ENCODE results near the gene ESD.
"Not testable (repeated sequence)": the region's sequence is repeated elsewhere in the genome, so short reads cannot be mapped to it uniquely, and the experiment has no call there.

The ESD gene

DNA sequence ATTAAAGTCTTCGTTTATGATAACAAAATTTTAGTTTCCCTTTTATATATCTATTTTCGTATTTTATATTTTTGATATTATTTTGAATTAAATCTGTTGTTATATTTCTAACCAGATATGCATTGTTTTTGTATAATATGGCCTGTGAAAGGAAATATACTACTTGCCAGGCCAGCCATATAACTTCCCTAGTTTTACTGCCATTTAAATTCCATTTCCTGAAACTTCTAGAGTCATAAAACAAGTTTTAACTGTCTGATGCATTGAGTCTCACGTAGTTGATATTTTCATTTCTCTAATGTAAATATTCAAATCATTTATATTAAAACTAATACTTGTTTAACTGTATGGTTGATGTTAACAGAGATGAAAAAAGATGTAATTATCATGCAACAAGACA, 13.5 kb downstream of the ESD start:
- no peak for DNase-seq

DNA sequence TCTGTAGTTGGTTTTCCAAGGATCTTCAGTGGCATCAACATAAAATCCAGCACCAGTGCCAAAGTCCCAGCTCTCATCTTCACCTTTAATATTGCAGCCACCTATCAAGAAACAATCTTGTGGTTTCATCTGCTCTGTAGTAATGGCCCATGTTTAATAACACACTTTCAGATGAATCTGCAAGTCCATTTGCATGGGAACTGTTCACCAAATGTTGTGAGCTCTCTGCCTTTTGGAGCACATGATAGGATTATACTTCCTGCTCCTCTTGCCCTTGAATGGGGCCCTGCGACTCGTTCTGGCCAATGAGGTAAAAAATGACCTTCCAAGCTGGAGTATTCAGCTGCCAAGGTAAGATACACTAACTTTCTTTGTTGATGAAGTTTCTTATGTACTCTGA, 14.3 kb downstream of the ESD start:
- DNase-seq = no peak

DNA sequence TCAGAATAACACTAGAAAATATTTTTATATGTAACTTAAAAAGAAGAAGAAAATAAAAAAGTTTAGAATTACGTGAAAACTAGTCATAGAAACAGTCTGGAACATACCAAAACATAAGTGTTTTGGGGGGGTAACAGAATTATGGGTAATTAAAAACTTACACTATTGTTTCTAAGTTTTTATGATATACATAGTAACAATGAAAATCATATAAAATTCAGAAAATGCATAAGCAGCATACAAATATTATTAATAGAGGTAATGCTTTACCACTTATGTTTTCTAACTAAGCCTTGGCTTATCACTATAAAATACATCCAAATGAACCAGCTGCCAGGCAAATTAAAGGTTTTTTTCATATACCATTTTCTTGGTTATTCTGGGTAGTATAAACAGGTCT, 14.9 kb downstream of the ESD start:
- no peak for DNase-seq

DNA sequence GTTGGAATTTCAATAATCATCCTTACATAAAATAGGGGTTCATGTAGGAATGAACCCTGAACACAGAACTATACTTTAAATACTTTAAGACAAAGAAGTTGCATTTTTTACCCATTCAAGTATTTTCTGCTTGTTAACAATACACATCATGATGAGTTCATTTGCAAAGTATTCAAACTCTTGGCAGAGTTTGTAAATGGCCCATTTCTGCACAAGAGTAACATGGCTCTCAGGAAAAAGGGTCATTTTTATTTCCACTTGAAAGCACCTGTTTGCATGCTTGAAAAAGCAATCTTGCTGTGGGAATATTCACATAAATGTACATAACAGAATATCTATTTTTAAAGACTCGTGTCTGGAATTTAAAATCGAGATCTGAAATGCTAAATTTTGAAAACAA, 18.1 kb downstream of the ESD start:
- no peak for DNase-seq

DNA sequence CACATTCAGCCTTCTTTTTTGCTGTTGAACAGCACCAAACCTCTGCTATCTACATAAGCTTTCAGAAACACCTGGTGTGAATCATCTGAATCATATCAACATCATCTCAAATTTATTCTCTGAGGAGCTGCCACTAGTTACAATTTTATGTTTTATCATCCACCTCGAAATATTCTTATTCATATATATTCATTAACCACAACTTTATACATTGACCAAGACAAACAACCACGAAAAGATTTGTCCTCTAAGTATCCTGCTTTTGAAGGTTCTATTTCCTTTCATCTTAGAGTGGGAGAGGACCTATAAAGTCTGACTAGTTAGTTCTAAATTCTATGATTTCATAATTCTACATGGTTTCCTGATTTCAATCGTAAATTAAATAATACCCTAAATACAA, 18.9 kb downstream of the ESD start:
- DNase-seq = no peak

DNA sequence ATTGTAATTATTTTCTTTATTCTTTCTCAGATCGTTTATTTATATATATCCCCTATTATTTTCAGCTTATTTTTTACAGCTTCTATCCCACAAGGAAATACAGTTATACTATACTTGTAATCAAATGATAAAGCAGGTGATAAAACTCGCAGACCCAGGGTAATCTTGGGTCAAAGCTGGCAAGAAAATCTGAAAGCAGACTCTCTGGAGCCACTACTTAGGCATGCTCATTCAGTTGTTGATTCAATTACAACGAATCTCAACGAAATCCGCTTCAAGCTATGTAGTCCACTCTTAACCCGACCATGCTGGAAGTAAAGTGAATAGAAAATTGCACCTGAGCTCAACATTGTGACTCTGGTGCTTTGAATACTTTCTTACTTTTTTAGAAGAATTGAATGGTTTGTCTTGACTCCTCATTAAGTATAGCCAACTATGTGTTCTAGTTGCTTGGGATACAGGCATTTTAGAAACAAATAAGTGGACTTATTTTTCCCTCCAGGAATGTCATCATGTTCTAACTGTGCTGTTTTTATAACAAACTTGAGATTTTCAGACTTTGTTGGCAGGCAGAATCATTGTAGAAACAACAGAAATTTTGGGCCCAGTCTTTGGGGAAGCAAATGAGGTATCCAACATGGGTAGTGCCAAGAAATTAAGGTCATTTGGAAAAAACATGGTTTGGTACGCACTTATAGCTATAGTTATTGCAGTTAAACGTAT, 21.4 kb downstream of the ESD start:
- DNase-seq = no peak

DNA sequence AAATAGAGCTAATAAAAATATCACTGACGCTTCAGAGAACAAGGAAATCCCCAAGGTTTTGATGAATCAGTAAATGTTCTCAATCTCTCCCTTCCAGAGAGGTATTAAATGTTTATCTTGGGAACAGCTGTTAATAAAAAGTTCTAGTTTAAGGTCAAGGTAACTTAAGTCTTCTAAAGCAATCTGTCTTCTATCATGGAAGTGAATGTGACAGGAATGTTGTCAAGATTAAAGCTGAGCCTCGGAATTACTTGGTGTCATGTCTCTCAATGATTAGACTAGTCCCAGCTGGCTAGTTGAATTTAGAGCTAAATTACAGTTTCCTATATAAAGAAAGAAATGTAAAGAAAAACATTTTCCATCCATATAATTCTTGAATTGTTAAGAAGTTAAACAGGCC, 23.4 kb downstream of the ESD start:
- DNase-seq = no peak

DNA sequence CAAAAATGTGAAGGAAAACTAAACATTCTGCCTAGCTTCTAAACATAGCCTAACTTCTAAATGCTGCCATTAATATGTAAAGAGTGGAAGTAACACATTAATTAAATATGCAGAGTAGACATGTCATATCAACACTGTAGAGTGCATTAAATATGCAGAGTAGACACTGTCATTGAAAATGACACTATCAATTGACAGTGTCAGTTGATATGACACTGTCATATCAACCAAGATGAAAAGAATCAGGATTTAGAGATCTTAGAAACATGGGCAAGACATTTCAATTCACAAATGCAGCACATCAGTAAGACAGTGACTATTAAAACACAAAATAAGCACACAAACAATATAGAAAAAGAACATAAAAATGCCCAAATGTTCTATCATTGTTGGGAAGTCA, 25.3 kb downstream of the ESD start:
- no peak for DNase-seq

DNA sequence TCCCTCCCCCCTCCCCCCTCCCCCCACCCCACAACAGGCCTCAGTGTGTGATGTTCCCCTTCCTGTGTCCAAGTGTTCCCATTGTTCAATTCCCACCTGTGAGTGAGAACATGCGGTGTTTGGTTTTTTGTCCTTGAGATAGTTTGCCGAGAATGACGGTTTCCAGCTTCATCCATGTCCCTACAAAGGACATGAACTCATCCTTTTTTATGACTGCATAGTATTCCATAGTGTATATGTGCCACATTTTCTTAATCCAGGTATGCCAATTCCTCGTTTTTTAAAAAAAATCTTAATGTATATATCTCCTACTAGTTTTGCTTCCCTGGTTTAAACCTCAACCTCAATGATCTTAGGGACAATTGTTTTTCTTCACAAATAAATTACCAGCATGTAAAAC, 27.0 kb downstream of the ESD start:
- not testable (repeated sequence) for DNase-seq

DNA sequence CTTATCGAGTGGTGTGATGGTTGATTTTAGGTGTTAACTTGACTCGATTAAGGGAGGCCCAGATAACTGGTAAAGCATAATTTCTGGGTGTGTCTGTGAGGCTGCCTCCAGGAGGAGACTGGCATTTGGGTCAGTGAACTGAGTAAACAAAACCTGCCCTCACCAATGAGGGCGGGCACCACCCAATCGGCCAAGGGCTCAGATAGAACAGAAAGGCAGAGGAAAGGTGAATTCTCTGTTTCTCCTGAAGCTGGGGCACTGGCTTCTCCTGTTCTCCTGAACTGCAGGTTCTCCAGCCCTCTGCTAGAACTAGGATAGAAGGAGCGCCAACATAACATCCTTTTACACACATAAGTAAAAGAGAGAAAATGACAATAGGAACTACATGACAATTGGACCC, 35.1 kb downstream of the ESD start:
- no peak for DNase-seq

DNA sequence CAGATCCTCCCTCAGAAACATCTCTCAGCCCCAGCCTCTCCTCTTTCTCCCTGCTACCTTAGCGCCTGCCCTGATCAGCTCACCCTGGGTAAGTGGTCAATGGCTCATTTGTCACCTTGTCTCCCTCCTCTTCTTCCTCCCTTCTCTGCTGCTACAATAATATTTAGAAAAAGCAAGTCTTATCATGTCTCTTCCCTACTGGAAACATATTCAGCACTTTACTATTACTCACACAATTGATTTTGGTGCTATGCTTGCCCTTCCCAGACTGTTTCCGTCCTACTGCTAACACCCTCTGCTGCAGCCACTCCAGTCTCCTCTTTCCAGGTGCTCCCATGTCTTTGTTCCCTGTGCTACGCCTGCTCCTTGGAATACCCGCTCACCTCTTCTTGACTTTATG, 35.8 kb downstream of the ESD start:
- DNase-seq = no peak

DNA sequence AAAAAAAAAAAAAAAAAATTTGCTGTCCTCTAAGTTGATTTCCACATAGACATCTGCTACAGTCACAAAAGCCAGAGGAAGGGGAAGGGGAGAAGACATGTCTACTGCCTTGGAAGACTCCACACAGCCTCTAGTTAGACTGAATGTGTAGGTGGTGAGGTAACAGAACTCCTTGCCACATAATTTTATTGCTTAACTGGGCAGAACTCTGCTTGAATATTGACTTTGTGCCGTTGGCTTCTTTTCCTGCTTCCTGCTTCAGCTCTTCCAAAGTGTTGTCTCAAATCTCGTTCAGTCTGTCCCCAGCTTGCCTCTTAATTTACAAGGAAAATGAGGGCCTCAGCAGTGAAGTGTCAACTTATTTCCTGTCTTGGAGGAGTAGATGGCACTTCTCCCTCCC, 37.1 kb downstream of the ESD start:
- DNase-seq = no peak

DNA sequence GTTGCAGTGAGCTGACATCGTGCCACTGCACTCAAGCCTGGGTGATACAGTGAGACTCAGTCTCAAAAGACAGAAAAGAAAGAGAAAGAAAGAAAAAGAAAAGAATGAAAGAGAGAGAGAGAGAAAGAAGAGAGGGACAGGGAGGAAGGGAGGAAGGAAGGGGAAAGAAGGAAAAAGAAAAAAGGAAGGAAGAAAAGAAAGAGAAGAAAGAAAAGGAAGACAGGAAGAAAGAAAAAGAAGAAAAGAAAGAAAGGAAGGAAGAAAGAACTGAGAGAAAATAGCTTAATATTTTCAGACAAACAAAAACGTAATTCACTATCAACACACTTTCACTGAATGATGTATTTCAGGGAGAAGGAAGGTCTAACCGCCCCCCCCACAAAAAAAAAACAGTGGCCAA, 39.3 kb downstream of the ESD start:
- no peak for DNase-seq

DNA sequence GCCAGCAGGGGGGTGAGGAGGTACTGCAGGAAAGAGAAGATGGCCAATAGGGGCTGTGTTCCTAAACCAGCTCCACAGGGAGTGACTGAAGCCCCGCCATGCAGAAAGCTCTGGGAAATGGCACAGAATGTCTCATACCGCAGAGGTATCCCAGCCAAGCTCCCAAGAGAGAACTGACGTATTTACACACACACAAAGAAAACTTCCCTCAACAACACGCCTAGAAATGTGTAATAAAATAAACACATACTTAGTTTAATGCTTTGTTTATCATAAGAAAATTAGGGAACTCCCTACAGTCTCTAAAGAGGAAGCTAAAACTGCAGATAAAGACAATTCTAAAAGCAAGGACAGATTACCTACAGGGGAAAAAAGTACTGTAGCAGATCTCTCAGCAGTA, 40.0 kb downstream of the ESD start:
- no peak for DNase-seq

DNA sequence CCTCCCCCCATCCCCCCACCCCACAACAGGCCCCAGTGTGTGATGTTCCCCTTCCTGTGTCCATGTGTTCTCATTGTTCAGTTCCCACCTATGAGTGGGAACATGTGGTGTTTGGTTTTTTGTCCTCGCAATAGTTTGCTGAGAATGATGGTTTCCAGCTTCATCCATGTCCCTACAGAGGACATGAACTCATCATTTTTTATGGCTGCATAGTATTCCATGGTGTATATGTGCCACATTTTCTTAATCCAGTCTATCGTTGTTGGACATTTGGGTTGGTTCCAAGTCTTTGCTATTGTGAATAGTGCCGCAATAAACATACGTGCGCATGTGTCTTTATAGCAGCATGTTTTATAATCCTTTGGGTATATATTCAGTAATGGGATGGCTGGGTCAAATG, 41.5 kb downstream of the ESD start:
- not testable (repeated sequence) for DNase-seq

DNA sequence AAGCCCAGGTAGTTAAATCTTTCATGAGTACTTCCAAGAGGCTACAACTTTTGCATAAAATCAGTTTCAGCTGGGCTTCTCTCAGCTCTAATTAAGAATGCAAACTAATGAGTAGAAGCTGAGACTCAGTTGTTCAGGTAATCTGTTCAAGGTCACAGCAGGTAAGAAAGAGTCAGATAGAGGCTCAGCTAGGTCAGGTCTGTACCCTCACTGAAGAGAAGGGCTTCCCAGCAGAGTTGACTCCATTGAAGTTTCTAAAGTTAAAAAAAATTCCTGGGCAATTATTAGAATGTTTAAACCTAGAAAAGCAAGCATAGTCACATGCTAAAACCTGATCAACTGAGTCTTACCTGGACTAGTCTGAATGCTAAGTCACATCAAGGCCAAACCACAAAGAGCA, 42.1 kb downstream of the ESD start:
- no peak for DNase-seq

DNA sequence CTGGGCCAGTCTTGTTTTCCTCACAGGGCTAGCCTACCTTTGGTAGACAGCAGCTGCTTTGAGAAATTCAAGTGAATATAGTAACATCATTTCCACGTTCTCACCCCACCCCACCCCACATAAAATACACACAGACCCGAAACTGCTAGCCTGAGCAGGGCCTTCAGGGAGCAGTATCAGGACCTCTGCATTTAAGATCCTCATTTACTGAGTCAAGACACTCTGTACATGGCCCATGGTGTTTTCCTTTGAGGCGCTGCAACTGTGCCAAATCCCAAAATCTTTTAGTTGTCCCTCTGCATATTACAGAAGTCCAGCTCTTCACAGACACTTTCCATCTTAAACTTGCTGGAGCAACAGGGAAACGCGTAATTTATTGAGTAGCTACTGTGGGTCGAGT, 43.0 kb downstream of the ESD start:
- DNase-seq = no peak

DNA sequence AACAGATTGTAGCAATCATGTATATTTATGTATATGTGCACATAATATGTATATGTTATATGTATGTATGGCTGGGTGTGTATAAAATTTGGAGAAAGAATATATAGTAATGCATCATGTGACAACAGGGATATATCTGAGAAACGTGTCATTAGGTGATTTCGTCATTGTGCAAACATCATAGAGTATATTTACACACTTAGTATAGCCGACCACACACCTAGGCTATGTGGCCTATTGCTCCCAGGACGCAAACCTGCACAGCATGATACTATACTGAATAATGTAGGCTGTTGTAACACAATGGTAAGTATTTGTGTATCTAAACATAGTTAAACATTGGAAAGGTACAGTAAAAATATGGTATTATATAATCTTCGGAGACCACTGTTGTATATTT, 43.8 kb downstream of the ESD start:
- no peak for DNase-seq

DNA sequence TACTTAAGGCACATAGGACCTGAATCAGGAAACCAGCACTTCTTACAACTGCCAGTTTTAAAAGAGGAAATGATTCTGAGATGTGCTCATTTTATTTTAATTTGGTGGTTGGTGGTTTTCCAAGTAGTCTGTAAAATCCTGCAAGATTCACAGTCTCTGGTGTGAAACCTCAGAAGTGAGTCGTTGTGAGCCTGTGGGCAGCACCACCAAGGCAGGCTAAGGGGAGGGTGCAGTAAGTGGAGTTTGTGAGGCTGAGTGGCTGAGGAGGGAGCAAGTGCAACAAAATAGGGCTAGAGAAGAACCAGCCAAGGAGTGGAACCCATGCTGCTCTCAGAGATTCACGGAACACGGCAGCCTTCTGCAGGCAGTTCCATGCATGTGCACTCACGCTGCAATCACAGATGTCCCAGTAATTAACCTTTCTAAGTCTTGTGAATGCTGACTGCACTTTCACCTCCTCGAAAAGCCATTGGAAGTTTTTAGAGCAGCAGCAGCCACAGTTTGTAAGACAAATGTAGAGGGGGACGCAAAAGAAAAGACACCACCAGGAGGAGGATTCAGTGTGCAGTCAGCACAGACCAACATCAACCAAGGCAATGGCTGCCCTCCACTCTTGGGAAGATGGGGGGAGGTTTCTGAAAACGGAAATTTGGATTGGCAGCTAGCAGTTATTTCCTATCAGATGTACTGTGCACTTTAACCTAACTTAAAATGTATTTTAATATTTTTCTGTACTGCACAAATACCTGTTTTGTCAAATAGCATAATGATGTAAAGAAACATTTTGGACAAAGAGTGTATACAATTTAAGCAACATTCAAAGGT, 44.9 kb downstream of the ESD start:
- no peak for DNase-seq

DNA sequence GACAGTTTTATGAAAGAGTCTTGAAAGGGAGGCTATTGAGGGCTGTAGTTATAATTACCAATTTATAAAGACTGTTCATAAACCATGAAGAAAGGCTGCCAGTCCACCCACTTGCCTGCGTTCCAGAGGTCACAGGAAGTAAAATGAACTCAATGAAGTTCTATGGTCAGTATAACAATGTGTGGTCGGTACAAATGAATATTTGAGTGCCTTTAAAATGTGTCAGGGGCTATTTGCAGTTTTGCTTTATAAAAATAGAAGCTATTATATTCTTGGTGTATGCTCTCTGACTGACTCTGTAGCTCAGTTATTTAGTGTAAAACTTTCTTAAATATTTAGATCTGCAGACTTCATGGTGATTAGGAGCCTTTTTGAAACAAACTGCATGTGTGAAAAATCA, 47.0 kb downstream of the ESD start:
- DNase-seq = no peak

DNA sequence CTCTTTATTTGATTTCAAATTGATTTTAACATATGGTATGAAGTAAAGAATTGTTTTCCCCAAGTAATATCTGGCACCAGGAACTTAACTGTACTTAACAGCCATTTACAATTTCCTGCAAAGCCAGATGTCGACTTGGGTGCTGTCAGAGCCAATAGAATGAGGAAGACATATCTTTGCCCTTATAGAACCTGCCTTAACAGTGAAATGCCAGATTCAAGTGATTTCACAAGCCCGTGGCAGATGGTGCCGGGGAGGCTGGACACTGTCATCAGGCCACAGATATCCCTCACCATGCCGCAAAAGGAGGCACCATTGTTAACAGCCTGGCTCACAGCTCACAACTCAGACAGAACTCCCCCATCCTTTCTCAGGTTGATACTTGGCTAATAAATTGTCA, 48.7 kb downstream of the ESD start:
- no peak for DNase-seq

DNA sequence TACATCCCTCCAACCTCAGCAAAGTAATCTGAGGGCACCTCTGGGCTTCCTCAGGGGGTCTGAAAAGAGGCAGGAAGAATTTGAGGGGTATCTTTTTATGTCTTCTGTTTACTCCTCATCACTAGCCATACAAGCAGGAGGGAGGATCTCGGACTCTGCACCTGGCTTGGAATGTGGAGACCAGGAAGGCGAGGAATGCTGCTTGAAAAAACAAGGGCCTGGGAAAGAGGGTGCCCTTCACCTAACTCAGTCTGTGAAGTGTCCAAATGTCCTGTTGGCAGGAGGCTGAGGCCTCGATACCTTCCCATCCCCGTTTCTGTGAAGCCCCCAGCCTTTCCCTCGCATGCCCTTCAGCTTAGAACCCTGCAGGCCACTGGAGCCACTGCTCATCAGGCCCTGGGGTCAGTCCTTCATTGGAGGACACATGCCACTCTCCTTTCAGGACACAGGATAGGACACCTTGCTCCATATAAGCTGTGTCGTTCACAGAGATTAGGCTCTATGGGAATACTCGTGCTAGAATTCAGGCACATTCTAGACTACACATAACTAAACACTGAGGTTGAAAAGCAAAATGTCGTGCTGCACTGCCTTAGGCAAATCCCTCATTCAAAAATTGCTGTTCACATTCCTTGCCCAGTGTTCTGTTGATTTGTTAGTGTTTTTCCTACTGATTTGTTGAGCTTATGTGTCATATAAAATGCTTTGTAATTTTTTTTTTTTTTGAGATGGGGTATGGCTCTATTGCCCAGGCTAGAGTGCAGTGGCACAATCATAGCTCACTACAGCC, 49.7 kb downstream of the ESD start:
- DNase-seq = no peak

DNA sequence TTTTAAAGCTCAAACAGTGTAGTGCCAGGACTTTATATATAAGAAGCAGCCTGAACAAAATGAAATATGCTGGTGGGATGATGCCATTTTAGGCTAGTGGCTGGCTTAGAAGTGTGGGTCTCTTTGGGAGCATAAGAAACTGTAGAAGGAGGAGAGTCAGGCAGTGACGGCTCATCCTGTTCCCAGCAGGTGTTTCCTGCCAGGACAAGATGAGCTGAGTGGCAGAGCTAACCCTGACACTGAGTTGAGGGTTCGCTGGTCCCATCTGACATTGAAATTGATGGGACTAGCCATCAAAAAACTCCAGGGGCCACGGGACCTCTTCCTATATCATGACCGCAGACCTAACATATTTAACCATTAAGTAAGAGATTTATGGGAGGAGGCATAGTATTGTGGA, 51.3 kb downstream of the ESD start:
- DNase-seq = no peak

DNA sequence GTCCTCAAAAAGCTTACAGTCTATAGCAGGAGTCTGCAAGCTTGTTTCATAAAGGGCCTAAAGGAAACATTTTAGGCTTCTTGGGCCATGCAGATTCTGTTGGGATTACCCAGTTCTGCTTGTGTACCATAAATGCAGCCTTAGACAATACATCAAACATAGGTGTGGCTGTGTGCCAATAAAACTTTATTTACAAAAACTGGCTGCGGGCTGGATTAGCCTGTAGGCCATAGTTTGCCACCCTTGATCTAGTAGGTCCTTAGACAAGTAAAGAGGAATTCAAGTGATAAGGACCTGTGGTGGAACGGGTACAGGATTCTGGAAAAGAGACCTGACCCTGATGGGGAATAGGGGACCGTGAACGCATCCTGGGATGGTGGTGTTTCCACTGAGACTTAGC, 51.9 kb downstream of the ESD start:
- DNase-seq = no peak
